Epithelial cell of prostate (primary cell): ENCODE data around the gene ADAMTS9.

Experiments
- DNase-seq: peaks from one replicate; pipeline ENCODE4 v3.0.0-alpha.2; 2011; ENCODE audit warnings: low read depth, low spot score
- H3K27ac ChIP-seq: fragments of 450-650 bp; 2 replicates; pipeline ENCODE4 v1.5.1; 2017; ENCODE audit warnings: mild to moderate bottlenecking

ADAMTS9 gene

DNA sequence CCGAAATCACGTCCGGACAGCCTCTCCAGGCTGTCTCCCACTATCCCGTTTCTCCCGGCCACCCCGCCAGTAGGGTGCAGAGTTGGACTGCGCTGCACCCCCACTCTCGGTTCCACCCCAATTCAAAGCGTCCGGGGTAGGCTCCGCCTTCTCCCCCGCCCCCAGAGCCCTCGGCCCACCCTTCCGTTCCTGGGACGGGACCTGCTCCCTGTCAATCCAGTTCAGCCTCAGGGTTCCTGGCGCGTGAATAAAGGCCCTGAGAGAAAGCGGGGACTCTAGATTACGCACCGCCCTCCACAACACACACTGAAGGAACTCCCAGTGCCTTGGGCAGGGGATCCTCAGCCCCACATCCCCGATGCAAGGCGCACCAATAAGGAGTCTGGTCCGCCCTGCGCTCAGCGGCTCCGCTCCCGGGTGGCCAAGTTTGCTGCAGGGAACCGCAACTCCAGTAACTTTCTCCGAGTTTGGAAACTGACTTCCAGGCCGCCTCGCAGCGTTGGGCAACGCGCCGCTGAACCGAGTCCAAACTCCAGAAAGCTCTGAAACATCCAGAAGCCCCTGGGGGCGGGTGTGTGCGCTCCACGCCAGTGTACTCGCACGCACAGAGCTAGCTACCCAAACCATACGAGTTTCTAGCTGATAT lies 1.9 kb downstream of the ADAMTS9 start:
- DNase-seq = peak; percentile 64
- H3K27ac ChIP-seq = peak overlapping the region; percentile 57

DNA sequence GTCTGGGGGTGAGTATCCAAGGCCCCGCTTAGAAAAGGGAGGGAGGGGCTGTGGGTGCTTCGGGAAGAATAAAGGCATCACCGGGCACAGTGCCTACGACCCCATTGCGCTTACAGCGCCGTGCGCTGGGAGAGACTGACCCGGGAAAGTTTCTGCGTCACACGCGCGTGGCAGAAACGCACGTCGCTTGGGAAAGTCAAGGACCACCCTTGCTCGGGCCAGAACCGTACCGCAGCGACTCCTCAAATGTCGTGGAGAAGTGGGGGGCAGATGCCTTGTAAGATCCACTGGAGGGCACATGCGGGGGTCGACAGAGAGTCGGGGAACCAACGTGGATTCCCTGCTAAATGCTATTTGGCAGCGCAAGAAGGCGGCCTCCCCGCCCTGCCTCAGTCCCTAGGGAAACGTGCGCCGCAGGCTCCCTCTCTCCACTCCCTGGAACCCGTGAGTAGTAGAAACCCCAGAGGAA lies 2.4 kb downstream of the ADAMTS9 start:
- no peak for DNase-seq
- peak overlapping the region; percentile 57 for H3K27ac ChIP-seq

DNA sequence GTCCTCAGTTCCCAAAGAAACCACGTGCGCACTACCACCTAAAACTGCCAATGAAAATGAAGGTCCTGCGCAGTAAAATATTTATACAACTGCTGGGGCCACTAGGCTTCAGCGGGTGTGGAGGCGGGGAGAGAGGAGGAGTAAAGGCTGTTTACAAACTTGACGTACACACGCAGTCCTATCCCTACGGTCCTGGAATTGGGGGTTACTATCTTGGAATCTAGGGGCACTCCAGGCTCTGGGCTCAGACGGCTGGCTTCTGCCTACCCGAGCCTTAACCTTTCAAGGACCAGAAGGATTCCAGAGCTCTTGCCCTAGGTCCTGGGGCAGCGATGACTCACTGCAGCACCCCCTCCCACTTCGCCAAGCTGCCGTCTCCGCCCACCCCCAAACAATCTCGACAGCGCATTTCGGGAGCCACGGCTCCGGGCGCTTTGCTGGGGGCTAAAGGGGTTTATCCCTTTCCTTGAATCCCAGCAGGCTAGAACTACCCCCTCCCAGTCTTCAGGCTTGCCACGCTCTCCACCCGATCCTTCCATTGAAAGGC lies 3.0 kb downstream of the ADAMTS9 start:
- no peak overlapping the region for H3K27ac ChIP-seq
- no peak for DNase-seq

DNA sequence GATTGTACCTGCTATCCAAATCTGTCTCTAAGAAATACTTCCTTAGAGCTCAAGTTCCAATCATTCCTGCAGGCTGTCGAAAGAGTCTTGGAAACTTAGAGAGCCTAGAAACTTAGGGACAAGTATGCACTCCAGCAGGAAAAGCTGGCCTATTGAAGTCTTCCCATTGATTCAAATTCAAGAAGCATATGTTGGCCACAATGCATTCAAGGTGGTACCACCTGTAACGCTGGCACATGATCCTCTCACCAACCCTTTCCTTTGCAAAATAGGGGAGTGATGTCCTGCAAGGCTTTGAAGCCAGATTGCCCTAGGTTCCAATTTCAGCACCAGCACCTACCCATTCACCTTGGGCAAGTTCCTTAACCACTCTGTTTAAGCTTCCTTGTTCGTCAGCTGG lies 6.0 kb downstream of the ADAMTS9 start:
- no peak for DNase-seq
- no peak overlapping the region for H3K27ac ChIP-seq

DNA sequence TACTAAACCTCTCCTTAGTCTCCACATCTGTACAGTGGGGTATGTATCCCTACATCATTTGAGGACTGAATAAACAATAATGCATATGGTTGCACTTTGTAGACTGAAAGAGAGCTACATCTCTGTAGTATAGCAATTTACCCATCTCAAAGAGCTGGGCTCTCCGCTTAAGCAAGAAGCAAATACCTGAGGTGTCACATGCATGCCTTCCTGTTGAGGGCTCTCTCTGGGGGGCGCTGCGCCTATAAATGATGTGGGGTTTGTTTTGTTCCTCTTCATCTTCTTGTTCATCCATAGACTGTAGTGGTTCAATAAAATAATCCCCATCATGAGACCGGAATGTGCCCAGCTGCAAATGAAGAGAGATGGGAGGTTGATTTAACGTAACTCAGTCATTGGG lies 6.8 kb downstream of the ADAMTS9 start:
- DNase-seq = no peak
- no peak overlapping the region for H3K27ac ChIP-seq

DNA sequence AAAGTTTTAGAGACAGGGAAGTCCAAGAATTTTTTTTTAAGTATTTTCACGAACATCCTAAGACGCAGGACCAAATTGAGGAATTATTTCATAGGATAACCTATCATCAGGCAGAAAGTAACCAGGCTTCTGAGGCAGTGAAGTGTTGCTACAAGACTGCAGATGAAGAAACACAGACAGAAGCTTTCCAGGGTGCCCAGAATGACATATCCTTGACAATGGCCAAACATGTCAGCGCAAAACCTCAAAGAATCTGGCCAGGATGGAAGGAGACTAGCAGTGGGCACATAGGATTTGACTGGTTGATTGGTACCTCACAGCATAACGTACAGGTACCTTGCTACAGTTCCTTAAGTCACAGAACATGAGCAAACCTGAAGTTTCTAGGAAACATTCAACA lies 7.5 kb downstream of the ADAMTS9 start:
- DNase-seq = no peak
- no peak overlapping the region for H3K27ac ChIP-seq

DNA sequence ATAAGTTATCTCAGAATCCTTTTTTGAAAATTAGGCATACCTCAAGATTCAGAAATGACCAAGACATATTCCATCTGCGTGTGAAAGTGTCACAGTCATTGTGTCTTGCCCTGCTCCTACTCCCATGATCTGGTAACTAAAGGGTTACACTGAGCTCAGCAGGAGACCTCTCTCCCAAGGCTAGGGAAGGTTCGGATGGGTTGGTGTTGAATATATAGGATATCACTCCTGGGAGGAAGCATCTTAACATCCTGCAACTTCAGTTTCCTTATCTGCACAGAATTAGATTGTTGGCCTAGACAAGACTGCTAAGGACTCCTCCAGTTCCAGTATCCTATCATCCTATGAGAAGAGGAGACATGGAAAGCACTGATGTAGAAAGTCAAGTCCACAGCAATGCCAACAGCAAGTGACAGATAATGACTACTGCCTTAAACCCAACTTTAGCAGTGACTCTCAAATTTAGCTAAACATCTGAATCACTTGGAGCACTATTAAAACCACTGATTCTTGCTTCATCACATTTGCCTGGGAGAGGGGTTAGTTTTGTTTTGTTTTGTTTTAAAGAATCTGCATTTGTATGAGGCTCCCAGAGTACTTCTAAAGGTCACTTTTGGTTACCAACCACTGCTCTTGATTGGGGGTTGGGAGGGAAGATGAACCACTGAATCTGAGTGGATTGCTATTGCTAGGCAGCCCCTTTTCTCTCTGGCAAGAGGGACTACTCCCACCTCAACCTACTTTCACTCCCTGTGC lies 9.7 kb downstream of the ADAMTS9 start:
- H3K27ac ChIP-seq = no peak overlapping the region
- no peak for DNase-seq

DNA sequence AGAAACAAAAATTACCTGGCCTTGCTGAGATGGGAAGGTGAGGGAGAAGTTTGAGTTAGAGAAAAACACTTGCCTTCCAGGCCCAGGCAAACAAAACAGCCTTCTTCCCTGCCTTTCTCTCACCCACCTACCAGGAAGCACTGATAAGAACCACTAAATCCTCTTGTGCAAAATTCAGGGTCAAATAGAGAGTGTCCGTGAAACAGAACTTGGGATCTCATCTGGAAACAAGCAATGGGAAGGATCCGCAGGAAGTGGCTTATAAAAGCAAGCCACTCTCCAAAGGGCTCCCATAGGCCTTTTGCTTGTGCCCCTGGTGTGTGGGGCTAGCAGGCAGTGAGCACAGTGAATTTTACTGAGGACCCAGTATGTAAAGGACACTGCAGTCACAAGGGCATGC lies 11.0 kb downstream of the ADAMTS9 start:
- no peak overlapping the region for H3K27ac ChIP-seq
- no peak for DNase-seq

DNA sequence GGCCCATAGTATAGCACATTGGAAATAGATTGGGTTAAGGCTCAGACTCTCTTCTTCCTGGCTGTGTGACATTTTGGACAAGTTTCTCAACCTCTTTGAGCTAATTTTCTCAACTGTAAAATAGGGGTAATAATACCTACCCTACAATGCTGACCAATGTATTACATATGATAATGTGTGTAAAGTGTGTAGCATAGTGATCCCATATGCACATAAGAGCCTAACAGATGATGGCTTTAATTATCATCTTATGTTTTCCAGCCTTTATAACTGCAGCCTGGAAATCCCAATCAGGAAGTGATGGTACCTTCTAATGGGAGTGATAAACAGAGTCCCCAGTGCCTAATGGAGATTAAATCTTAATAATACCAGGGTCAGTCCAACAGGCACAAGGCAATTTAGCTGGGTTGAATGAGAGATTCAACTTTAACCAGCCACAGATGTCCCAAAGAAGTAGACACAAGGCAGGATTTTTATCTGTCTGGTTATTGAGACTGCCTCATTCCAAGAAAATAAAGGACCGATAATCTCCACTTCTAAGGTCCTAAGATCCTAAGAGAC lies 12.0 kb downstream of the ADAMTS9 start:
- no peak overlapping the region for H3K27ac ChIP-seq
- no peak for DNase-seq

DNA sequence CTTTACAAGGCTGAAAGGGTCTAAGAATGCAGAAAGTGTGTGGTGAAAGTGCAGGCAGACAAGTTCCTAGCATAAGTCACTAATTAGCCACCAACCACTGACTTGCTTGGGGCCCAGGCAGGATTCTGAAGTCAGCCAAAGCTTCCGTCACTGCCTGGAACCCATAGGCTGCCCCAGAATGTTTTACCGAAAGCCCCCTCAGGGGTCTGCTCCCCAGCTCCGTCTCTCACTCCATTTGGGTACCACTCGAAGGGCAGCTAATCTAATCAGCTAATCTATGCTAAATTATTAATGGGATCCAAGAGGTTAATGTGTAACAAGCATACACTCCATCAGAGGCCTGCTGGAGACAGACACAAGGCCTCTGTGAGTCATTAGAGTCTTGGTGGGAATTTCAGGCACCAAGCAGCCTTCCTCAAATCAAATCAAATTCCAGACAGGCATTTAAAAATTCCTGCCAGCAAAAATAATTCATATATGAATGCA lies 13.2 kb downstream of the ADAMTS9 start:
- H3K27ac ChIP-seq = no peak overlapping the region

DNA sequence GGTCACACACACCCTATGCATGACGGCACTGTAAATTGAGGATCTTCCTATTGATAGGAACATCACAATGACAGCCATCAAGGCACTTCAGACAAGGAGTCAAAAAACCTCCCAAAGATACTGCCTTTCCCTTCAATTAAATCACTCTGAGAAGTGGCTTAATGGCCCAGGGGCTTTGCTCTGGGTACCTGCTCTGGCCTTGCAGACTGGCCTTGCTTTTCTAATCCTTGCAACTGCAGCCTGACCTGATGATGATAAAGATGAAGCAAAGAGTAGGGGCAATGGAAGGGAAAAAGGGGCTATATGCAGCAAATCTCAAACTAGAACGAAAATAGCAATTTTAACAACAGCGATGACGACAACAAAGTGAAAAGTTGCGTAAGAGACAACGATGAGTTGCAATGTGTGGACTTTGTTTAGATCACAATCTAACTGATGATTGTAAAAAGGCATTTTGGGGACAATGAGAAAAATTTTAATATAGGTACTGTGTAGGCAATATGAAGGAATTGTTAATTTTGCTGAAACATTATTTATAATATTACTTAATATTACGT lies 14.6 kb downstream of the ADAMTS9 start:
- DNase-seq = no peak
- no peak overlapping the region for H3K27ac ChIP-seq

More for the DNA sequence above, 13.2 kb downstream of the ADAMTS9 start:
- DNase-seq = no peak

DNA sequence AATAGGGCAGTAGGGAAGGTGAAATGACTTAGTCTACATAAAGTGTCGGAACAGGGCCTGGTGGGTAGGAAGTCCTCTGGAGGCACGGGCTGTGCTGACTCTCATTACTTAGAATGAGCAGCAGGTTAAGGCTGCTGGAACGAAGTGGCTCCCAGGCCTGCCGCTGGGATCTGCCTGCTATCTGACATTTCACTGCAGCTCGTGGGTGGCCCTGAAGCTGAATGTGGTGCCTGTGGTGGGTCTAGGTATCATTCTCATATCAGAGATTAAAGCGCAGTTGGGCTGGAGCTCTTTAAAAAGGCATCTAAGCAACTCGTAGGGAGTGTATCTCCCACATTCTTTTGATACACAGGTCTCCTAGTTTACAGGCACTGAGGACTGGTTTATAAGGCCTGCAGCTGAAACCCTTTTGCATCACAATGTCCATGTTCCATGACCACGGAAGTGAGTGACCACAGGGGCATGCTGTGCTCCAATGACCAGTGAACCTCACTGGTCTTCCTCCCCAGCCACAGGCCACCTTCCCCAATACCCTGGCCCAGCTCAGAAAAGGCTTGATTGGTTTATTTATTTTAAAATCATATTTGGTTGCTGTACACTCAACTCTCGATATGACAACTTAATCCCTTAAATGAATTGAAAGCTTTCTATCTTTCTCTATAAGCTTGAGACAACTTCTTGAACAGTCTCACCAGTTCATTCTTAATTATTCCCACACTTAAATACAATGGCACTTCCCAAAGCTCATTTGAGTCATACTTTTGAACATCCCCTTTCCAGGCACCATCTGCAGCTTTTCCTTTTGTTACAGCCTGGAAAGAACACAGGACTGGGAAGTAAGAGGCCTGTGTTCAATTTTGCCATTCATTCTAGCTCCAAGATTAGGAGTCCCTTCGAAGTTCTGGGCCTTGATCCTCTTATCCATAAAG lies 19.0 kb downstream of the ADAMTS9 start:
- H3K27ac ChIP-seq = no peak overlapping the region
- no peak for DNase-seq

DNA sequence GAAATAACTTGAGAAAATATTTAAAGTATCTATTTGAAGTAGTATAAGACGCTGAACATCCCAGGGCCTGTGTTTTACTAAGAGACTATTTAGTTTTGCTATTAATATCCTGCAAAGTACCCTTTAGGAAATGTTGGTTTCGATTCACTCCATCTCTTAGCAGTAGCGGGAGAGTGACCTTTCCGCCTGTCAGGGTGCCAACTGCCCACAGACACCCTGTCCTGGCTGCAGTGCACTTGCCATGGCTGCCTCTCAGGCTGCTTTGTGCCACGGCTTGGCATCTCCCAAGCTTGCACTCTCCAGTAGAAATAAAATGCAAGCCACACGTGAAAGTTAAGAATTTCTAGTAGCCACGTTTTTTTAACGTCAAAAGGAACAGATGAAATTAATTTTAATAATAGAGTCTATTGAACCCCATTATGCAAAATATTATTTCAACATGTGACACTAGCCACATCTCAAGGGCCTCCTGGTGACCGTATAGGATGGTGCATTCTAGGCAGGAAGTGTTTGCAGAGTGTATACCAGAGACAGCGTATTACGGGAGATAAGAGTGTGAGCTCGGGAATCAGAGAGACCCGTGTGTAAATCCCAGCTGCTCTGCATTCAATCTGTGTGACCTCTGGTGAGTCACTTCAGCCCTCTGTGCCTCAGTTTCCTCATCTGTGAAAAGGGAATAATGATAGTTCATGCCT lies 19.8 kb downstream of the ADAMTS9 start:
- no peak overlapping the region for H3K27ac ChIP-seq
- no peak for DNase-seq

DNA sequence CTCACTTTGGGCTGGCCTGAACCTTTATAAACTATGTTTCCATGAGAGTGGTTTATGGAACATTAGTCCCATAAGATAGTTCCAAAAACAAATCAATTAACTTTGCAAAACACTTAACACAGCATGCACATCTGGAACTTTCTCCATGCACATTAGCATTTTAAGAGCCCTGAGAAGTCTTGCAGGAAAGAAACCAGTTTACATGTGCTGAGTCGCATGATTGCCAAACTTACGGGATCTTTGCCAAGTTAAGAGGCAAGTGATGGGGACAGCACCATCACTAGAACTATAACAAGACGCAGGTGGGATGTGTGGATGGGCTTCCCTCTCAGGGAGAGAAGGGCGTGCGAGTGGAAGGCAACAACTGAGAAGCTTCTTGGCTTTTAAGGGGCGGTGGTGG lies 20.7 kb downstream of the ADAMTS9 start:
- H3K27ac ChIP-seq = no peak overlapping the region
- DNase-seq = no peak

DNA sequence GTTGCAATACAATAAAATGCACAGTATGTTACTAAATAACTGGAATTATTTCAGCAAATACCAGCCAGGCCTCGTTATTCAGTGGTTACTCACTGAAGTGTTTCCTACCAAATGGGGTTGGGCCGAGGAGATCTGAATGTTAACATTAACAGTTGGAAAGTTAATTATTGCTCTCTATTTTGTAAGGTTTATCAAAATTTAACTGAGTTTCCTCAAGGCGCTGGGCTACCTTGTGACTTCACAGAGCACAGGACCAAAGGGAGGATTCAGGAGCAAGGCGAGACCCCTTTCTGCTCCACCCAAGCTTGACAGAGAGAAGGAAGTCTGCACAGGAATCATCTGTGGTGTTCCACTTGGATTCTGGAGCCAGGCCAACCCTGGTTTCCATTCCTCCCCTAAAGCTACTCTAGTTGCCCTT lies 21.6 kb downstream of the ADAMTS9 start:
- DNase-seq = no peak
- H3K27ac ChIP-seq = peak overlapping the region; percentile 37

DNA sequence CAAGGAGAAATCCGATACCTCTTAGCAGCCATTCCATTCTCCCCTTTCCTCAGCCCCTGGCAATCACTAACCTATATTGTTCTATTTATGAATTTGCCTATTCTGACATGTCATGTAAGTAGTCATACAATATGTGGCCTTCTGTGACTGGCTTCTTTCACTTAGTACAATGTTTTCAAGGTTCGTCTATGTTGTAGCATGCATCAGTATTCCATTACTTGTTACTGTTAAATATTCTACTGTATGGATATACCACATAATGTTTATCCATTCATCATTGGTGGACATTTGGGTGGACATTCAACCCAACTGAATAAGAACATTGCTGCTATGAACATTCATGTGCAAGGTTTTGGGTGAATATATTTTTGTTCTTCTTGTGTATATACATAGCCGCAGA lies 23.4 kb downstream of the ADAMTS9 start:
- no peak for DNase-seq
- no peak overlapping the region for H3K27ac ChIP-seq

DNA sequence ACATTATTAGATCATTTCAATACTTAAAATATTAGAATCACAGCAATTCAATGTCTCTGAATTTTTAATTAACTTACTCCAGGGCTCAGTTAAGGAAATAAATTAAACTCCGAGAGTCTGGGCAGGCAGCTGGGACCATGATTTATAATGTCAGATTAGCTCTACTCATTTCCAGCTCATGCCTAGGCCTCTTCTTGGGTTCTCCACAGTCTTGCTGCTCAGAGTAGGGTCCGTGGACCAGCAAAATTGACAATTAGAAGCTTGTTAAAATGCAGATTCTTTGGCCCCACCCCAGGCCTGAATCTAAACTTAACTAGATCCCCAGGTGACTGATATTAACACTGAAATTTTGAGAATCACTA lies 28.2 kb downstream of the ADAMTS9 start:
- DNase-seq = no peak
- no peak overlapping the region for H3K27ac ChIP-seq

DNA sequence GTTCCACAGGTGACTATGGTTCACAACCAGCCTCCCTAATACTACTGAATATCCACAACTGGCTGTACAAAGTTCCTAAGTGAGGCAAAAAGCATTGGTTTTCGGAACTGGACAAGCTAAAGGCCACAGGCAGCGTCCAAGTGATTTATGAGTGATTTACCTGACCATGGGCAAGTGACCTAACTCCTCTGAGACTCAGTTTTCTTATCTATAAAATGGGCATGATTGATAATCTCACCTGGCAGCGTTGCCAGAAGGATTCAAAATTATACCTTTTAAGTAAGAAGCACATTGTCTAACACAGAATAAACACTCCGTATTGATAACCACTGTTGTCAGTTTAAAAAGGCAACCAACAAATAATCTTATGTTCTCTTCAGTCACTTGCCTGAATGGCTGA lies 29.8 kb downstream of the ADAMTS9 start:
- H3K27ac ChIP-seq = no peak overlapping the region
- no peak for DNase-seq

DNA sequence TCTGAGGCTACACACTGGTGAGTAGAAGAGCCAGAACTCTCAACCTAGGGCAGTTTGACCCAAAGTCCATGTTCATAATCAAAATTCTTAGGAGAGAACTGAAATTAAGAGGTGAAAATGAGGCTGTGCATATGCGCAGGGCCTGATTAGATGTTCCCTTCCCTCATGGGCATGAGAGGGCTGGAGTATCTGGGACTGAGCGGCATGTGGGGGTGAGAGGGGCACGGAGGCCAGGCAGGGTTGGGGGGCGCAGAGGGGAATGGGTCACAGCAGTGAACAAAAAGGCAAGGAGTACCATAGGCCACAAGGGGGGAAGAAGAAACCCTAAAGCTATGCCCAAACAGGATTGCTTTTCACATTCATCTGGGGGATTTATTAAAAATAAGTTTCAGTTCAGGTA lies 31.3 kb downstream of the ADAMTS9 start:
- no peak overlapping the region for H3K27ac ChIP-seq
- DNase-seq = no peak
